ENCODE results near the gene ARFGAP3.
"Not testable (repeated sequence)": the region's sequence is repeated elsewhere in the genome, so short reads cannot be mapped to it uniquely, and the experiment has no call there.

Gene ARFGAP3

DNA sequence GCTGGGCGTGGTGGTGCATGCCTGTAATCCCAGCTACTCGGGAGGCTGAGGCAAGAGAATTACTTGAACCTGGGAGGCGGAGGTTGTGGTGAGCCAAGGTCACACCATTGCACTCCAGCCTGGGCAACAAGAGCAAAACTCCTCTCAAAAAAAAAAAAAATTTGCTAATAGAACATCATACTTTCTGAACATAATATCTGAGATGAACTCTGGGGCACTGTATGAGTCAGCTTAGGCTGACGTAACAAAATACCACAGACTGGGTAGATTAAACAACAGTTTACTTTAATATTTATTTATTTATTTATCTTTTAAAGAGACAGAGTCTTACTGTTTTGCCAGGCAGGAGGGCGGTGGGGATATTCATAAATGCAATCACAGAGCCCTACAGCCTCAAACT is 101.5 kb downstream of the ARFGAP3 start:
- peaks cover 33% of the 10 kb centered on the region for H3K27me3 Mint-ChIP-seq
- intact Hi-C loops (cut with micrococcal nuclease), result not testable (repeated sequence)

DNA sequence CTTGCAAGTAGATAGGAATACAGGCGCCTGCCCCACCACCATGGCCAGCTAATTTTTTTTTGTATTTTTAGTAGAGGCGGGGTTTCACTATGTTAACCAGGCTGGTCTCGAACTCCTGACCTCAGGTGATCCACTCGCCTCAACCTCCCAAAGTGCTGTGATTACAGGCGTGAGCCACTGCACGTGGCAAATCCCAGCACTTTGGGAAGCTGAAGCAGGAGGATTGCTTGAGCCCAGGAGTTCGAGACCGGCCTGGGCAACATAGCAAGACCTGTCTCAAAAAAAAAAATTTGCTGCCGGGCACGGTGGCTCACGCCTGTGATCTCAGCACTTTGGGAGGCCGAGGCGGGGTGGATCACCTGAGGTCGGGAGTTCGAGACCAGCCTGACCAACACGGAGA is 102.0 kb downstream of the ARFGAP3 start:
- H3K27ac Mint-ChIP-seq; intact Hi-C loops (cut with micrococcal nuclease); H3K36me3 Mint-ChIP-seq (ENCODE audit: low read depth); H3K4me3 Mint-ChIP-seq; H3K9me3 Mint-ChIP-seq: not testable (repeated sequence)
- Mint-ChIP-seq H3K27me3 (peaks cover 33% of the 10 kb centered on the region), H3K4me1 (ENCODE audit: low read depth) (peaks cover 14% of the 10 kb centered on the region)

More for the DNA sequence above, 101.5 kb downstream of the ARFGAP3 start:
- H3K4me1 Mint-ChIP-seq (ENCODE audit: low read depth), result peaks cover 14% of the 10 kb centered on the region
- H3K9me3 Mint-ChIP-seq; H3K4me3 Mint-ChIP-seq; H3K27ac Mint-ChIP-seq; H3K36me3 Mint-ChIP-seq (ENCODE audit: low read depth): not testable (repeated sequence)

GRCh38 chr22:42754658-42755057 is 102.4 kb downstream of the ARFGAP3 start:
- Mint-ChIP-seq H3K9me3 (no peaks in the 10 kb centered on the region), H3K36me3 (ENCODE audit: low read depth) (no peaks in the 10 kb centered on the region), H3K4me3 (no peak overlapping the region), H3K4me1 (ENCODE audit: low read depth) (peaks cover 14% of the 10 kb centered on the region), H3K27me3 (peaks cover 33% of the 10 kb centered on the region), H3K27ac (no peak overlapping the region)
- intact Hi-C loops (cut with micrococcal nuclease), result no loop called here

GRCh38 chr22:42752912-42753311 is 104.2 kb downstream of the ARFGAP3 start:
- H3K36me3 Mint-ChIP-seq (ENCODE audit: low read depth), result no peaks in the 10 kb centered on the region
- peaks cover 25% of the 10 kb centered on the region for H3K27me3 Mint-ChIP-seq
- H3K27ac Mint-ChIP-seq, result no peak overlapping the region
- intact Hi-C loops (cut with micrococcal nuclease), result no loop called here
- no peaks in the 10 kb centered on the region for H3K9me3 Mint-ChIP-seq
- H3K4me1 Mint-ChIP-seq (ENCODE audit: low read depth), result peaks cover 14% of the 10 kb centered on the region
- H3K4me3 Mint-ChIP-seq, result no peak overlapping the region

GRCh38 chr22:42752230-42752746 is 104.8 kb downstream of the ARFGAP3 start:
- H3K27me3 Mint-ChIP-seq, result peaks cover 22% of the 10 kb centered on the region
- no peaks in the 10 kb centered on the region for H3K9me3 Mint-ChIP-seq
- intact Hi-C loops (cut with micrococcal nuclease), result no loop called here
- peak overlapping the region; percentile 49 for H3K27ac Mint-ChIP-seq
- peaks cover 14% of the 10 kb centered on the region for H3K4me1 Mint-ChIP-seq (ENCODE audit: low read depth)
- H3K4me3 Mint-ChIP-seq, result no peak overlapping the region
- no peaks in the 10 kb centered on the region for H3K36me3 Mint-ChIP-seq (ENCODE audit: low read depth)

GRCh38 chr22:42750421-42750820 is 106.7 kb downstream of the ARFGAP3 start:
- not testable (repeated sequence) for H3K4me3 Mint-ChIP-seq; H3K36me3 Mint-ChIP-seq (ENCODE audit: low read depth)

GRCh38 chr22:42747701-42748513 is 109.2 kb downstream of the ARFGAP3 start:
- intact Hi-C loops (cut with micrococcal nuclease), result no loop called here
- H3K4me1 Mint-ChIP-seq (ENCODE audit: low read depth), result peaks cover 9% of the 10 kb centered on the region
- H3K27me3 Mint-ChIP-seq, result peaks cover 12% of the 10 kb centered on the region
- H3K9me3 Mint-ChIP-seq, result no peaks in the 10 kb centered on the region
- no peaks in the 10 kb centered on the region for H3K36me3 Mint-ChIP-seq (ENCODE audit: low read depth)
- H3K4me3 Mint-ChIP-seq, result no peak overlapping the region
- no peak overlapping the region for H3K27ac Mint-ChIP-seq

More at GRCh38 chr22:42750421-42750820, 106.7 kb downstream of the ARFGAP3 start:
- peaks cover 22% of the 10 kb centered on the region for H3K27me3 Mint-ChIP-seq
- H3K9me3 Mint-ChIP-seq; H3K27ac Mint-ChIP-seq; H3K4me1 Mint-ChIP-seq (ENCODE audit: low read depth); intact Hi-C loops (cut with micrococcal nuclease): not testable (repeated sequence)

Measured in dendritic cell treated with granulocyte-macrophage colony-stimulating factor and Interleukin-4, amounts not matched to agents 40 ng/mL and 50 ng/mL, for 4 days (primary cell).